ENCODE results near the gene MATN1.

Gene MATN1

DNA sequence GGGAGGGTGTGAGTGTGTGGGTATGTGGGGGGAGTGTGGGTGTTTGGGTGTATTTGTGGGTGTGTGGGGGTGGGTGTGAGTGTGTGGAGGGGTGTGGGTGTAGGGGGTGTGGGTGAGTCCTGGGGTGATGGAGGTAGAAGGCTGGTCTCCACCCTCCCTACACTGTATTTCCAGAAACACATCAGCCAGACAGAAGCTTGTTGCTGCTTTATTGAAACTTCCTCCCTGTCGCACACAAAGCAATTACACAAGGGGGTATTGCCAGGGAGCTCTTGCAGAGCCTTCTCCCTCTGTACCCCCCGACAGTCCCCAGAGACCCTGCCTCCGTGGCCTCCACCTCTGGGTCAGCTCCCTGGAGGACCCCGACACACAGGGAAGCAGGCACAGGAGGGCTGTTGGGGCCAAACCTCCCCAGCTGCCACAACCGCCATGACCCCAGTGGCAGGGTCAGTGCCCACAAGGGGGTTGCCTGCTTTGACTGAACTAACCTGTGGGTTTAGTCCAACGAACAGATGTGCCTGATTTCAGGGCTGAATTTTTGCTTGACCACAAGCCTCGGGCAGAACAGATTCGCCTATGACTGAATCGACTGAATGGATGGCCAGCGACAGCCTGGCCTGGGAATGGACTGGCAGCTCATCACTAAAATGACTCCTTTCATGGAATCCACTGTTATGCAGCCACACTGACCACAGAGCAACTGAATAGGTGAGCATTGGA is 9.1 kb upstream of the MATN1 start:
- no peak overlapping the region for H3K27ac ChIP-seq
- TF ChIP-seq, protein P1, sequence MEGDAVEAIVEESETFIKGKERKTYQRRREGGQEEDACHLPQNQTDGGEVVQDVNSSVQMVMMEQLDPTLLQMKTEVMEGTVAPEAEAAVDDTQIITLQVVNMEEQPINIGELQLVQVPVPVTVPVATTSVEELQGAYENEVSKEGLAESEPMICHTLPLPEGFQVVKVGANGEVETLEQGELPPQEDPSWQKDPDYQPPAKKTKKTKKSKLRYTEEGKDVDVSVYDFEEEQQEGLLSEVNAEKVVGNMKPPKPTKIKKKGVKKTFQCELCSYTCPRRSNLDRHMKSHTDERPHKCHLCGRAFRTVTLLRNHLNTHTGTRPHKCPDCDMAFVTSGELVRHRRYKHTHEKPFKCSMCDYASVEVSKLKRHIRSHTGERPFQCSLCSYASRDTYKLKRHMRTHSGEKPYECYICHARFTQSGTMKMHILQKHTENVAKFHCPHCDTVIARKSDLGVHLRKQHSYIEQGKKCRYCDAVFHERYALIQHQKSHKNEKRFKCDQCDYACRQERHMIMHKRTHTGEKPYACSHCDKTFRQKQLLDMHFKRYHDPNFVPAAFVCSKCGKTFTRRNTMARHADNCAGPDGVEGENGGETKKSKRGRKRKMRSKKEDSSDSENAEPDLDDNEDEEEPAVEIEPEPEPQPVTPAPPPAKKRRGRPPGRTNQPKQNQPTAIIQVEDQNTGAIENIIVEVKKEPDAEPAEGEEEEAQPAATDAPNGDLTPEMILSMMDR (IDR thresholded peaks at IDR 0.05), result no peak
- TF ChIP-seq ZFX (IDR thresholded peaks at IDR 0.05; ENCODE audit: borderline replicate concordance), result no peak

DNA sequence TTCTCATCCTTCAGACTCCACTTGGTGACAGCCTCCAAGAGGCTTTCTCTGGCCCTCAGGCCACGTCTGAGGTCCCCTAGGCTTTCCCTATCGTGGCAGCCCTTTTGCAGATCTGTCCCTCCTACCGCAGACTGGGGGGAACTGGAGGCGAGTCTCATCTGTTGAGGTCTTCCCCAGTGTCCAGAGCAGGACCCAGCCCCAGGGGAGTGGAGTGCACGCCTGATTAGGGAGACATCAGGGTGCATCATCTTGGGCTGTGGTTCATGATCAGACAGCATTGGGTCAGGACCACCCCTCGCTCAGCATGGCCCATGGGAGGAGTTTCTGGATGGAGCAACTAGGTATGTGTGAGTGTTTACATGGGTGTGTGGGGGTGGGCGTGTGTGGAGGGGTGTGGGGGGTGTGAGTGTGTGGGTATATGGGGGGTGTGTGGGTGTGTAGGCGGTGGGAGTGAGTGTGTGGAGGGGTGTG is 8.5 kb upstream of the MATN1 start:
- H3K27ac ChIP-seq, result no peak overlapping the region

DNA sequence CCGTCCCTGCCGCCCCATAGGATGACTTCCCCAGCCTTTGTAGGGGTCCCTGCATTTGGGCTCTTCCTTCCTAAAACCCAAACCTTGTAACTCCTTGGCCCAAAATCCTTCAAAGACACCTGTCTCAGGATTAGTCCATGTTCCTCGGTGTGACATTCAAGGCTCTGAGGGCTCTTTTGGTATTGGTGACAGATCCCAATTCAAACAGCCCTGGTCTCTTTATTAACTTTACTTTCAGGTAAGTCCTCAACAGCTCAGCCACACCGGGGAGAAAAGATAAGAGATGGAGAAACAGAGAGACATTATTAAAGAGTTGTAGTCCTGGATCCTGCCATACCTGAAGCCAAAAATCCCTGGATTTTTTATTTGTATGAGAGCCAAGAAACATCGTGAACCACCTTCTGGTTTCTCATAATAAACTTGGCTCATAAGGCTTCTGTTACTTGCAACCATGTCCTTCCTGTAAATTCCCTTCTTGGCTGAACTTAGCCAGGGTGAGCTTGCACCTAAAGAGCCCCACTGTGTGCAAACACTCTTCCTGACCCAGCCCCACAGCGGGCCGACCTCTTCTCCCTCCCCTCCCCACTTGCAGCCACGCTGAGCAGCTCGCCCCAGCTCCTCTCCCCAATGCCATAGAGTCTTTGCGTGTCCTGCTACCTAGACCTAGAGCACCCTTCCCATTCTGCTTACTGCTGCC is 7.9 kb upstream of the MATN1 start:
- no peak for TF ChIP-seq ZFX (IDR thresholded peaks at IDR 0.05; ENCODE audit: borderline replicate concordance)
- TF ChIP-seq, protein P1 (IDR thresholded peaks at IDR 0.05), result no peak
- H3K27ac ChIP-seq, result no peak overlapping the region

More for the DNA sequence above, 8.5 kb upstream of the MATN1 start:
- TF ChIP-seq, protein P1 (IDR thresholded peaks at IDR 0.05), result no peak
- TF ChIP-seq ZFX (IDR thresholded peaks at IDR 0.05; ENCODE audit: borderline replicate concordance), result no peak

DNA sequence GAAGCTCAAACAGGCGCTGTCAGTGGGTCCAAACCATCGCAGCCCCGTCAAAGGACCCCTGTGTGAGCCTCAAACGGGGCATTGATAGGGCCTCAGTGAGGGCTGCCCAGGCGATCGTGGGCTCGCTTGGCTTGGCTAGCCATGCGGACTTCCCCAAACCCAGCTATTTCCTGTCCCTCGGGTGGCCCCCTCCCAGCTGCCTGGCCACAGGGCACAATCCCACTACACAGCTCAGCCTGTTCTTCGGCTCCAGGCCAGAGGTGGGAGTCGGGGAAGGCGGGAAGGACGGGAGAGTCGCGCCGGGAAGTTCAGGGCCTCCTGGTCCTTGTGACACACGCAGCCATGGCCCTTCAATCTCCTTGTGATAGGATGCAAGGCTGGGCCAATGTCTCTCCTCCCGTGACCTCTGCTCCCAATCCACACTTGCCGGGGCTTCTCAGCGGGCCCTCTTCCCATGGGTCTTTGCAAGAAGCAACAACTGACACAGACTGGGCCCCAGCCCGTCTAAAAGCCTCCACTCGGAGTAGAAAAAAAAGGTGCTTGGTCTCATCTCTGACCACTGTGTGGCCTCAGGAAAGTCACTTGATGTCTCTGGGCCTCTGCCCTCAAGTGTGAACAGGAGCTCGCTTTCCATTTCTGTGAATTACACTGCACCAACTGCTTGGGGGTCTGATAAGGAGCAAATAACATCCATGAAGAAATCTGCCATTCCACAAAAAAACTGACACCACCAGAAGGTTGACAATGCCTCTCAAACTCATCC is 7.1 kb upstream of the MATN1 start:
- H3K27ac ChIP-seq, result no peak overlapping the region

DNA sequence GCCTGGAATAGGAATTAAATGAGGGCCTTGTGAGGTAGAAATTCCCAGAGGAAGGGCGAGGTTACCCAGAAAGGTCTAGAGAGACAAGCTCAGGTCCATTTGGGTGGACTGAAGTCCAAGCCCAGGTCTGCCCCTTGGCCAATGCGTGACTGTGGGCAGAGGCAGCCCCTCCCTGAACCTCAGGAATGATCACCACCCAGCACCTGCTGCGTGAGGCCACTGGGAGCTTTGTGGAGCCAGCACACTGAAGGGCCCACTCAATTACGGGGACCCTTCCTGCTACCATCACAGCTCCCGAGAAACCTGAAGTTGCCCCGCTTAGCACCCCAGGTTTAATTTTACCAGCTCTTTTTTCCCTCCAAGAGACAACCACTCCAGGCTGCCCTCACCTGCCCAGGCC is 6.5 kb upstream of the MATN1 start:
- no peak overlapping the region for H3K27ac ChIP-seq
- no peak for TF ChIP-seq ZFX (IDR thresholded peaks at IDR 0.05; ENCODE audit: borderline replicate concordance)
- TF ChIP-seq, protein P1 (IDR thresholded peaks at IDR 0.05), result no peak

More for the DNA sequence above, 7.1 kb upstream of the MATN1 start:
- TF ChIP-seq, protein P1 (IDR thresholded peaks at IDR 0.05), result no peak
- no peak for TF ChIP-seq ZFX (IDR thresholded peaks at IDR 0.05; ENCODE audit: borderline replicate concordance)

DNA sequence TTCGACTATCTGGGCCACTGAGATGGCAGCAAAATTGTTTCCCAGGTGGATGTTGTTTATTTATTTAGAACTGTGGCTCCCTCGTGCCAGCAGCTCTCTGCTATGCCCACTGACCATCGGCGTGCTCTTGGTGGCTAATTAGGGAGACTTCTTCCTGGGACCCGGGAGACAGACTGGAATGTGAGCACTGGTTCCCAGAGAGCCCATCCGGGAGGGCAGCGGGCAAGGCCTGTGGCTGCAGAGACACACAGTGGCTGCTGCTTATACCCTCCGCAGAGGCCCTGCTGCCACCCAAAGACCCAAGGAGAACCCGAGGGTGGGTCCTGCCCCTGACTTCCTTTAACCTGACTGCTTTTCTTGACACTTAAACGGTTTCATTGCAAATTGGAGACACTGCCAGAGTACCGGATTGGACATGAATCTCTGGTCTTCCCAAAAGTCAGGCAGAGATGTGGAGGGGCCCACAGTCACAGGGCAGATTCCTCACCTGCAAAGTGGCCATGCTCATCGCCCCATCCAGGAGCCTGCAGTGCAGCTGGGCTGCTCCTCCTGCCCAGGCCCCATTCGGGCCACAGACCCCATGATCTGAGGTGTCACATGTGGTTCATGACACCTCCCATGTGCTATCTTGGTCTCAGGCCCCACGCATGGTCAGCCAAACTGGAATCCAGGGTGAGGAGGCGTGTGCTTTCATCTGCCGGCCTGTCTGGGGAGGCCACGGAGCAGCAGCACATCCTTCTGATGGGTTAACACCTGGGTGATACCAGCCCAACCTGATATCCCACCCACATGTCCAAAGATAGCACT is 5.7 kb upstream of the MATN1 start:
- H3K27ac ChIP-seq, result no peak overlapping the region
- TF ChIP-seq ZFX (IDR thresholded peaks at IDR 0.05; ENCODE audit: borderline replicate concordance), result no peak
- TF ChIP-seq, protein P1 (IDR thresholded peaks at IDR 0.05), result no peak

Measured in 22Rv1 (cell line).